CD4-positive, alpha-beta T cell (primary cell): ENCODE results near the gene WDR5B. TPM values are rescaled to one million over a fixed set of nuclear protein-coding genes. Genes with fewer than 3 reads are reported as not detected.

Source experiments
- ATAC-seq: fragments of 200-7000 bp; cut with Tn5 transposase; one replicate; pipeline ENCODE4 v1.10.0; 2022; ENCODE audit warnings: mild to moderate bottlenecking; ENCODE audit not compliant: poor library complexity
- CTCF ChIA-PET: fragments of 350-600 bp; sonication (Branson Sonifier 250); formaldehyde crosslinking; loops from one replicate; lab custom pipeline; 2021; ENCODE audit warnings: antibody characterized with exemption, inconsistent platforms; lab: Charles Lee
- POLR2A ChIA-PET: fragments of 350-600 bp; sonication (Branson Sonifier 250); formaldehyde crosslinking; loops from one replicate; lab custom pipeline; 2021; ENCODE audit warnings: antibody characterized with exemption, inconsistent platforms; lab: Charles Lee
- DNase-seq, 14 experiments: peaks; one replicate each; pipeline ENCODE4 v3.0.0-alpha.2; 2013 to 2020; ENCODE audit warnings: mixed read lengths in 2 of 14
- H3K27ac ChIP-seq, 2 donors: one replicate each; pipeline versions ENCODE4 v1.5.1 to v1.7.0; 2013; ENCODE audit warnings: low read length in 2 of 2, low read depth in 1 of 2, mild to moderate bottlenecking in 1 of 2
- H3K27me3 ChIP-seq, 2 experiments: 1 replicate in 1 of 2; 2 replicates in 1 of 2; pipeline versions ENCODE4 v1.6.1 to v1.7.0; 2013; ENCODE audit warnings: low read length in 2 of 2, control low read depth in 1 of 2, mild to moderate bottlenecking in 1 of 2, moderate library complexity in 1 of 2; ENCODE audit not compliant: insufficient read depth in 2 of 2, control insufficient read depth in 1 of 2
- H3K36me3 ChIP-seq: one replicate; pipeline ENCODE4 v1.6.1; 2013; ENCODE audit warnings: low read length, control low read depth; ENCODE audit not compliant: insufficient read depth
- H3K4me1 ChIP-seq: one replicate; pipeline ENCODE4 v1.6.1; 2013; ENCODE audit warnings: low read length, control low read depth; ENCODE audit not compliant: insufficient read depth
- H3K4me3 ChIP-seq: one replicate; pipeline ENCODE4 v1.5.1; 2013; ENCODE audit warnings: mild to moderate bottlenecking, low read length, moderate library complexity
- H3K9me3 ChIP-seq, 2 experiments: 1 replicate in 1 of 2; 2 replicates in 1 of 2; pipeline versions ENCODE4 v1.6.1 to v1.7.0; 2013; ENCODE audit warnings: low read length in 2 of 2, mild to moderate bottlenecking in 2 of 2, control low read depth in 1 of 2, moderate library complexity in 1 of 2; ENCODE audit not compliant: control insufficient read depth in 1 of 2, insufficient read depth in 1 of 2
- H3K27ac Mint-ChIP-seq: one replicate; pipeline ENCODE4 v1.8.0; 2020; ENCODE audit warnings: mixed read lengths
- H3K27me3 Mint-ChIP-seq: one replicate; pipeline ENCODE4 v1.8.0; 2021; ENCODE audit warnings: mixed read lengths
- H3K36me3 Mint-ChIP-seq: one replicate; pipeline ENCODE4 v1.8.0; 2021; ENCODE audit warnings: low read depth, mixed read lengths
- H3K4me1 Mint-ChIP-seq: one replicate; pipeline ENCODE4 v1.8.0; 2021; ENCODE audit warnings: low read depth, mixed read lengths
- H3K4me3 Mint-ChIP-seq: one replicate; pipeline ENCODE4 v1.8.0; 2020; ENCODE audit warnings: mild to moderate bottlenecking, mixed read lengths
- H3K9me3 Mint-ChIP-seq: one replicate; pipeline ENCODE4 v1.8.0; 2020; ENCODE audit warnings: mixed read lengths
- CTCF ChIP-seq: fragments of 200-600 bp; IDR thresholded peaks from one replicate; pipeline ENCODE4 v1.8.0; 2022; ENCODE audit warnings: antibody characterized with exemption, mild to moderate bottlenecking
- intact Hi-C, 2 experiments: fragments of 100-400 bp; cut with DNase I in 1 of 2; cut with micrococcal nuclease in 1 of 2; formaldehyde crosslinking; loops; one replicate each; pipeline versions ENCODE4 v1.15.1 to v1.9.0; 2023 to 2025; cut with DNase I, micrococcal nuclease
- total RNA-seq, 174 experiments: library from RNA in 2 of 174; stranded (reverse) in 2 of 174; gene quantifications; one replicate each; pipeline ENCODE4 v1.2.3 and lab custom pipeline; 2021 to 2026

WDR5B gene
- total RNA-seq, 2 experiments from 2014 or later: 2.3 to 2.4 TPM

GRCh38 chr3:122416966-122417365 lies 1.1 kb upstream of the WDR5B start:
- Mint-ChIP-seq H3K36me3 (peaks cover 65% of the 10 kb centered on the region), H3K9me3 (no peaks in the 10 kb centered on the region), H3K27ac (peak overlapping the region; percentile 100), H3K4me1 (peaks cover 57% of the 10 kb centered on the region), H3K4me3 (peak overlapping the region; percentile 97), H3K27me3 (no peaks in the 10 kb centered on the region)
- ChIA-PET POLR2A (interaction anchor here (0.6 to 3.7 kb wide), 17 partner anchors 10 to 984 kb away, joined by 3 to 102 read pairs (median 7); partner anchors contain the start of genes DTX3L, FAM162A, HCLS1 and KPNA1), CTCF (interaction anchor here (0.8 to 4.5 kb wide), 4 partner anchors 24 to 96 kb away, joined by 3 to 30 read pairs (median 10); partner anchors contain the start of gene FAM162A)
- TF ChIP-seq CTCF: no peak
- no peaks in the 10 kb centered on the region for H3K9me3 ChIP-seq
- peak overlapping the region; percentile 76 for H3K4me3 ChIP-seq
- ATAC-seq (no peak), DNase-seq (peak in 1 of 14 experiments; percentile 23)
- peaks cover 22% of the 10 kb centered on the region for H3K4me1 ChIP-seq
- no peaks in the 10 kb centered on the region for H3K27me3 ChIP-seq
- H3K27ac ChIP-seq: peak overlapping the region; percentile 90 to 91
- intact Hi-C loops: loop anchor here (1.0 to 10.0 kb wide), 5 partner anchors 34 to 582 kb away; partner anchors contain the start of genes EAF2 (in 1 of the 2), HSPBAP1 (in 1 of the 2), IQCB1 (in 1 of the 2) and KPNA1 (in 1 of the 2)
- peaks cover 18% of the 10 kb centered on the region for H3K36me3 ChIP-seq

GRCh38 chr3:122415104-122415744 lies 638 bp downstream of the WDR5B start:
- intact Hi-C loops: loop anchor here in 1 of 2 experiments (2.0 to 10.0 kb wide), 3 partner anchors 30 to 580 kb away; partner anchors contain the start of genes EAF2, FAM162A, HSPBAP1 and IQCB1
- no peaks in the 10 kb centered on the region for H3K27me3 ChIP-seq
- Mint-ChIP-seq H3K36me3 (peaks cover 62% of the 10 kb centered on the region), H3K9me3 (no peaks in the 10 kb centered on the region), H3K27me3 (no peaks in the 10 kb centered on the region), H3K4me3 (peak overlapping the region; percentile 97), H3K4me1 (peaks cover 59% of the 10 kb centered on the region), H3K27ac (peak overlapping the region; percentile 100)
- H3K27ac ChIP-seq: peak overlapping the region; percentile 90 to 91
- peaks cover 22% of the 10 kb centered on the region for H3K36me3 ChIP-seq
- DNase-seq: peak in 11 of 14 experiments; percentile 20 to 74 (median 33)
- H3K4me3 ChIP-seq: peak overlapping the region; percentile 76
- ChIA-PET CTCF (interaction anchor here (1.5 to 4.5 kb wide), 4 partner anchors 22 to 264 kb away, joined by 6 to 30 read pairs (median 11); partner anchors contain the start of genes FAM162A and PARP14), POLR2A (interaction anchor here (0.8 to 3.7 kb wide), 12 partner anchors 7 to 868 kb away, joined by 3 to 102 read pairs (median 12); partner anchors contain the start of genes FAM162A, HSPBAP1, KPNA1 and MIX23)
- no peak for TF ChIP-seq CTCF
- H3K9me3 ChIP-seq: no peaks in the 10 kb centered on the region
- peak; percentile 33 for ATAC-seq
- H3K4me1 ChIP-seq: peaks cover 22% of the 10 kb centered on the region

- CTCF ChIA-PET: interaction anchor here (4.5 kb wide), 1 partner anchor 30 kb away, joined by 30 read pairs; the partner anchor contains the start of gene FAM162A
- TF ChIP-seq CTCF: no peak
- Histone ChIP-seq H3K36me3 (peaks cover 30% of the 10 kb centered on the region), H3K27me3 (no peaks in the 10 kb centered on the region), H3K4me1 (peaks cover 22% of the 10 kb centered on the region), H3K9me3 (no peaks in the 10 kb centered on the region), H3K4me3 (no peak overlapping the region), H3K27ac (no peak overlapping the region)
- H3K36me3 Mint-ChIP-seq: peaks cover 65% of the 10 kb centered on the region
- H3K9me3 Mint-ChIP-seq: no peaks in the 10 kb centered on the region
- peaks cover 59% of the 10 kb centered on the region for H3K4me1 Mint-ChIP-seq
- POLR2A ChIA-PET: interaction anchor here (3.1 to 3.7 kb wide), 2 partner anchors 31 to 100 kb away, joined by 58 to 102 read pairs; partner anchors contain the start of genes FAM162A, KPNA1 and MIX23
- DNase-seq (no peak), ATAC-seq (no peak)
- H3K4me3 Mint-ChIP-seq: peak overlapping the region; percentile 97
- intact Hi-C loops: loop anchor here in 1 of 2 experiments (2.0 to 10.0 kb wide), 2 partner anchors 30 to 580 kb away; partner anchors contain the start of genes EAF2, FAM162A and IQCB1
- no peaks in the 10 kb centered on the region for H3K27me3 Mint-ChIP-seq
- H3K27ac Mint-ChIP-seq: peak overlapping the region; percentile 100
Measured at GRCh38 chr3:122414391-122414790, 1.5 kb downstream of the WDR5B start.
